GM19099 (cell line): ENCODE results near the gene CNTNAP2.

Experiments
- POLR2A ChIP-seq: IDR thresholded peaks from 3 replicates; pipeline ENCODE4 v1.6.1; 2011; ENCODE audit warnings: low read depth; ENCODE audit not compliant: insufficient read length; ENCODE audit errors: extremely low read depth

The CNTNAP2 gene

DNA sequence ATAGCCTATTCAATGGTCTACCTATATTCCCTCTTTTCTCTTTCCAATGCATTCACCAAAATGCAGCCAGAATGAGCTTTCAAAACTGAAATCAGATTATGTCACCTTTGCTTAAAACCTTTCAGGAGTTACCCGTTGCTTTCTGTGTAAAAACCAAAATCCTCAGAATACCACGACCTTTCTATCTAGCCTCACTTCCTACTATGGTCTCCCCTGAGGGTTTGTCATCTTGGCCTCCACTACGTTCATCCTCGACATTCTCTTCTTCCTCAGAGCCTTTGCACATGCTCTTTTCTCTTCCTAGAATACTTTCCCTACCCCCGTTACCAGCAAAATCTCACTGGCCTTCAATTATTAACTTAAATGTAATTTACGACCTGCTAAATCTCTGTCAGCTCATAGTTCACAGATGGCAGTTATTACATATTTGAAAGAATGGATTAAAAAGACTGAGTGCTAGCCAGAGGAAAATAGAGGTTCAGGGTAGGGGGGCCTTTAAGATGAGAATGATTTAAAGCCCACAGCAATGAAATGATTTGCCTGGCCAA, 2093.1 kb downstream of the CNTNAP2 start:
- TF ChIP-seq POLR2A = no peak

DNA sequence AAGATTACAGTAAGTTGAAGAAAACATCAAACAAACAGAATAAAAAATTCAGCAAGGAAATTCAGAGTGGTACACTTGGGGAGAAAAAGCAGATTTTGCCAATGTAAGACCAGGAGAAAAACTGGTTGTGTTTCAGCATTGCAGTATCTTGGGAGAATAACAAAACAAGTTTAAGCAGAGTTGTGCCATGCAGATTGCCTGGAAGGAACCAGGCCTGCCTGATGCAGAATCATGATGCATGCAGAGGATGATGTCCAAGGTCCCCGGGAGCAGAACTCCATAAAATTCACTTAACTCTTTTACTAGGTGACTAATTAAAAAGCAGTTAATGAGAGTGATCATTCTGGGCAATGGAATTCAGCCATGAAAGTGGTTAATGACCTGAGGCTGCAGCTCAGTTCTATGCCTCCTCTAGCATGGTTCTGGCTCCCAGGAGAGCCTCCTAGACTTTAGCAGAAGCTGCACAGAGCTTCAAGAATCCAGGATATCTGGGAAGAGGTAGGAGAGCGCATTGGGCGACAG, 2094.3 kb downstream of the CNTNAP2 start:
- TF ChIP-seq POLR2A = no peak

DNA sequence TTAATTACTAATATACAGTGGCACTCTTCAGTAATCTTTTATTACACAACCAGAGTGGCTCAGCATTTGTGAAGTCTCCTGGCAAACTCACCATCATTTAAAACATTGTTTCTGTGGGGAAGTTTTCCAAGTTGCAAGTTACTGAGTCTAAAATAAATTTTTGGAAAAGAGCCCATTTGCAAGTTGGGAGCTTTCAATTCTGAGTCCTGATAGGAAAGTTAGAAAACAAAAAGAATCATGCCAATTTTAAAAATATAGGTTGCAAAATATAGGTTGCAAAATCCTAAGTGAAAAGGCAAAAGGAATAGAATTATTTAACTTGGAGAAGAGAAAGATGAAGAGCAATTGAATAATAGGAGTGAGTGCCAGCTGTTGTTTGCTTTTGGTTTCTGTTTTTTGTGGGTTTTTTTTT, 2095.1 kb downstream of the CNTNAP2 start:
- no peak for TF ChIP-seq POLR2A

DNA sequence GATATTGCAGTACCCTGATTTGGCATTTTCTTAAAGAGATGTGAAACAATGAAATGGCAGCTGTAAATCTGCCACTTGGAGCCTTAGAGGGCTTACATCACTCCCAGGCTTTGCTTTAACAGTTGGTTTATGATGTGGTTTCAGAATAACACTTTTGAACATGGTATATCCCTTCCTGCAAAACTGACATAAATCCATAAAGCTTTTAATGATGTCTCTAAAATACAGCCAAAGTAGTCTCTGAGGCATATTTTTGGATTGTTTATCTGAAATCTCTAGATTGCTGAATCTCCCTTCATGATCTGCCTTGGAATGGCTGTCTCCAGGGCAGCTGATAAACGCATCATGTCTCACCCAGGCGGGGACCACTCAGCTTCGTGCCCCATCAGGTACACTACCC, 2096.1 kb downstream of the CNTNAP2 start:
- TF ChIP-seq POLR2A = no peak

DNA sequence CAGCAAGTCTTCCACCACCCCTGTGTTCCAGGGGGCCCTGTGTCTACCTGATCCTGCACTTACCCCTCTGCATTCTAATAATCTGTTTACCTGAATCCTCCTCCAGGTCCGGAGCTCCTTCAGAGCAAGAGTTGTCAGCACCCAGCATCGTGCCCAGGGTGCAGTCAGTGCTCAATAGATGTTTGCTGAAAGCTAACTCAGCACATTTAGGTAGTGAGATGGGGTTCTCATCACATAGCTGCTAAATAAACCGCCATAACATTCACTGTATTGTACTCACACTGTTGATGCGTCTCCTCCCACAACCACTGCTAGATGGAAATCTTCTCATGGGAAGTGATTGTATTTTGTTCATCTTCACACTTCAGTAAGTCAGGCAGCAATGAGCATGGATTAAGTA, 2097.5 kb downstream of the CNTNAP2 start:
- TF ChIP-seq POLR2A = no peak

DNA sequence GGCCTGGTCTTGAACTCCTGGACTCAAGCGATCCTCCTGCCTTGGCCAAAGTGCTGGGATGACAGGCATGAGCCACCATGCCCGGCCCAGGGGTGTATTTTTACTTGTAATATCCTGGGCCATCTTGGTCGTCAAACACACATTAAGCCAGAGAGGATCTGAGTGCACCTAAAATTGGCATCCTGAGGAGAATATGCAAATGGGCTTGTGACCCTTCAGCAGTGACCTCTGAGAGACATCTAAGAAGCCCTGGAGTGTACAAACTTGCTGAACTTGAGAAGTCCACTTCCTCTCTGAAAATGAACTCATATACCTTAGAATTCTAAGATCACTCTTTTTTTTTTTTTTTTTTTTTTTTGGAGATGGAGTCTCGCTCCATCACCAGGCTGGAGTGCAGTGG, 2102.0 kb downstream of the CNTNAP2 start:
- no peak for TF ChIP-seq POLR2A

DNA sequence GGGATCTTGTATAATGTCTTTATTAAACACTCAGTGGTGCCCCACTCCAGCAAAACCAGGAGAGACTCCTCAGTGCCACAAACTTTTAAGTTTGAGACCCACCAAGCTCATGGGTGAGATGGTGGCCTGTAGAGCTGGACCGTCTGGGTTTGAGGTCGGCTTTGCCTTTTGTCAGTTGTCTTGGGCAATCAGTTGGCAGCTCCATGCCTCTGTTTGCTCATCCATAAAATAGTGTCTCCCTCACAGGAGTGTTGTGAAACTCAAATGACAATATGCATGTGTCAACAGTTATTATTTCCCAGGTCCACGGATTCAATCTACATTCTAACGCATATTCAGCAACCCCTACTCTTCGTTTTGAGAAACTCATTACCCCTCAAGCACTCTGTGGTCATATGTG, 2106.1 kb downstream of the CNTNAP2 start:
- no peak for TF ChIP-seq POLR2A

DNA sequence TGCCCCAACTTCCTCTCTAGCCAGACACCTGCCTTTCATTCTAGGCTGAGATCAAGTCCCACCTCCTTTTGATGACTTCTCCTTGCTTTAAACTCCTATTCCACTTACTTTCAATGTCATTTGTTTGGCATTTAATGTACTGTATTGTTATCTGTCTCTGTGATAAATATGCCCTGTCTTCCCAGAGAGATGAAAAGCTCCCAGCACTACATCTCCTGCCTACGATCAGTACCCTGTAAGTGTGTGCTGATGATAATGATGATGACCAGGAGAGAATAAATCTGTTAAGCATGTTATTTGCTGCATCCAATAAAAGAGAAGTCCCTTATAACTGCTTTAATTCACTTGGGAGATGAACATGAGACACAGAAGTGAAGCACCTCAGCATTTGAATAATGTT, 2106.6 kb downstream of the CNTNAP2 start:
- TF ChIP-seq POLR2A = no peak

DNA sequence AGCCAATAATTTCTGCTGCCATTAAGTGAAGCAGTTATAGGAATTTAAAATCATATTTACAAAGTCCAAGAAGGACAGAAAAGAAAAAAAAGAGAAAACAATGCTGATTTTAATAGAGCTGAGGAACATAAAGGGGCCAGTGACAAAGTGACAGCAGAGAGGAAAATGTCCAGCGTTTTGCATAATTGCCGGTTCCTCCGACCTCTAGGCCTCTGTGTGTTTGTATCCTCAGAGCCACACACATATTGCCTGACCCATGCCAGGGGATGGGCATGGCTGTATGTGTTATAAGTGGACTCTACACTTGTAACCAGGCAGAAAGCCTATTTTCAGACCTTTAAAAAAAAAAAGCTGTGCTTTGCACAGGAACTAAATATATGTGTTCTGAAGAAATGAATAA, 2107.1 kb downstream of the CNTNAP2 start:
- no peak for TF ChIP-seq POLR2A

DNA sequence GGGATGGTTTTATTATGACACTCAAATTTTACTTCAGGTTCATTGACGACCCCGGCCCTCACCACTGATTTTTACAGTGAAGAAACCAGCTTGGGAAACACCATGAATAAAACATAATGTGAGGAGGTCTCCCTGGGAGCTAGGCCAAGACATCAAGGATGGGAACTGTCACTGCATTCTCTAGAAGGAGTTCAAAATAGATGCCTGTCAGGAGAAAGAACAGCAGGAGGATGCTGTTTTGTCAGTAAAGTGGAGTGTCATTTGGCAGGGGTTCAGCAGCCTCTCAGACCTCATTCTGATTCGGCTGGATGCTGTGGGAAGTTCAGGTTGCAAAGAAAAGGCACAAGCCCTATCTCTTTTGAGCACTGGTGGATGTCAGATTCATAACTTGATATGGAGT, 2113.7 kb downstream of the CNTNAP2 start:
- no peak for TF ChIP-seq POLR2A

DNA sequence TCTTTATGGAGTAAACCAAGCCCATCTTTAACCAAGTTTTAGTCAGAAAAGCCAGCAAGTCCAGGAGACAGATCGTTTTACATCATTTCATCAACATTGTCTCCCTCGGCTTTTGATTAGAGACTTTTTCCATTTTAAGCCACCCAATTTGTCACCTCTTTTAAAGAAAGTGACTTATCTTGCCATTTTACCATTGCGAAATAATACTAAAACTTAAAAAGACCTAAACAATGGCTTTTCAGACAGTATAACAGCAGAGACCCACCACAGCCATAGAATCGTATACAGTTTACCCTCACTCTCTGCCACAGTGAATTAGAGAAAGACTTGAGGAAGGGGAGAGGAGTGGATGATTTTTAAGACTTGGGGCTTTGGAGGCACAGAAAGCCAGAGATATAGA, 2114.3 kb downstream of the CNTNAP2 start:
- TF ChIP-seq POLR2A = no peak

DNA sequence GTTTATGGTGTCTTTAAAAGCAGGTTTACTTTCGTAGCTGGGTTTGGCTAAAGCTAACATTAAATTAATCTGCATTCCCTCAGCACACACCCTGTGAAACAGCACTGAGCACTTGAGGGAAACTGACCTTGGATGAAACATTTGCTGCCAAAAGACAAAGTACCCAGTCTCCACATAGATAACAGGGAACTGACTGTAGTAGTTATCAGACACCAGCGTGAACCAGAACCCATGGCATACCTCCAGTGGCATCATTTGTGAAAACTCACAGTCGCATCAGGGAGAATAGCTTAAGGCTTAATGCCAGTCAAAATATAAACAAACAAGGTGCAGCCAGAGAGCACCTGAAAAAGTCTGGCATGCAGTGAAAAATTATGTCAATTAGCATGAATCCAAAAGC, 2116.2 kb downstream of the CNTNAP2 start:
- TF ChIP-seq POLR2A = no peak

DNA sequence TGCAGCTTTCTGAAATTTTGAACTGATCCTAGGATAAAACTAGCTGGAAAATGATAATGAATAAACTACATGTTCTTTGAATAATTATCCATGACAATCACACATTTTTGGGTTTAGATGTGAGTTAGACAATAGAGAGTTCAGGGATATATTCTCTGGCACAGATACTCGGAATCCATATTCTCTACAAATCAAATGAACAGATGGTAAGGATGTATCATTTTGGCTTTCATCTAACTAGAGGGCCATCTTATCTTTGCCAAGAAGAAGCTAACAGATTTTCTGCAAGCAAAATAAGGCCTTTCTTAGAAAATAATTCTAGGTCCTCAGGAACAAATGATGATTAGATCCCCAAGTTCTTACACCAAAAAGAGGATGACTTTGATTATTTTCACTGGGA, 2118.1 kb downstream of the CNTNAP2 start:
- no peak for TF ChIP-seq POLR2A

DNA sequence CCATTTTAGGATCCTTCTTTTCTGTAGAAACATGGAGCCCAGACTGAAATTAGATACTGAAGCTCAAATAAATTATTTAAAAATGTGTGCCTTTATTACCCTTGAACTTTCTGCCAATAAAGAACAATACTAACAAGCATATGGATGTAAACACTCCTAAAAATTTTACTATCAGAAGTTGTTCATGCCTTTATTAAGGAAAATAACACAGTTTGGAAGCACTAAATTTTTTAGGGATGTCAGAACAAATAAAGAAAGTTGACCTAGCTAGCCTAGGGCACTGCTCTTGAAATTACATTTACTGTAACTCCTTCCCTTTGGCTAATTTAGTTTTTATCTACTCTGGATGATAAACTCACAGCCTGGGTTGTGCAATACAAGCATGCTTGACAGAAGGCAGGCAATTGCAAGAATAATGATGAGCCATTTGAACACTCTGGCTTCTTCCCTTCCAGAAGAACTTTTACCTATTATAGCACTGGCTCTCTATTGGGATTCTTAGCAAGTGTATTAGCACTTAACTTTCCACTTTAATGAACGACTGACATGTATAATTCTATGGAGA, 2122.2 kb downstream of the CNTNAP2 start:
- no peak for TF ChIP-seq POLR2A

DNA sequence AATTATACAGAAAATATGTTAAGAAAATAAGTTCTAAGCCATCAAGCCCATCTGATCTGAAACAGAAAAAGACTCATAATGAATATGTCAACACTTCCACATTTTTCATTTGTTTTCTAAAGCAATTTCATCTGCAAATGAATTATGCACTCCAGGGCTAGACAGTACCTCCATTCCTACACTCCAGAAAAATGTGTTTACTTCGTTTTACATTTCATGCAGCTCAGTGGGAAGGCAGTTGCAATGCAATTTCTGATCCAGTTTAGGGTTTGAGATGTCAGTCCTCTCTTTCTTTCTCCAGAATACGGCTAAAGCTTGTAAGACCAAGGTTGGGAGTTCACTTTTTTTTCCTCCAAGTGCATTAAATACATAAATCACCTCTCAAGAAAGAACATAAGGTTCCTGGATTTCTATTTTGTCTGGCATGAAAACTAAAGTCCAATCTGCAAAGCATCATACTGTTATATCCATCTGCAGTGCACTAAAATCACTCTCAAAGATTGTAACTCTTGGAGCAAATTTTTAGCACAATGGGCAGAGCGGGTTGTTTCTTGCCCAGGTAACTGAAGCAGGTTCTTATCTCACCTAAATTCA, 2125.2 kb downstream of the CNTNAP2 start:
- TF ChIP-seq POLR2A = no peak

DNA sequence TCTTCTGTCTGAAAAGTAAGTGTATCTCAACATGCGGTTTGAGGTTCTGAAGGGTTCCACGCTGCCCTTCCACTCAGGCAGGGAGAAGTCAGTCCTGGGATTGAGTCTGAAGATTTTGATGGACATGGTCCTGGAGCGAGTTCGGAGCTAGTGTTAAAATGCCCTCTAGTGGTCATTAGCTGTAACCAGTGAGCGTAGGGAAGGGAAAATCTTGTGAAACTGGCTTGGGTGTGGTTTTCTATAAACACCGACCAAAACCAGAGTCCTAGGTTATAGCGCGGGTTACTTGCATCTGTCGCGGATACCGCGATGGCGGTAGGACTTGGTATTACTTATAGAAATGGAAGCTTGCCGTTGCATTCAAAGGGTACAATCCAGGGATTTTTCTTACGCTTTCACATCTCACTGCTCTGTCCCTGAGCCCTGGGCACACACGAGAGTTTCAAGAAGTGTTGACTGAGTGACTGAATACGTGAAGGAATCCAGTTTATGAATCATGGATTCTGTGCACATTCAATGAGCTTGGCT, 2125.8 kb downstream of the CNTNAP2 start:
- TF ChIP-seq POLR2A = no peak

DNA sequence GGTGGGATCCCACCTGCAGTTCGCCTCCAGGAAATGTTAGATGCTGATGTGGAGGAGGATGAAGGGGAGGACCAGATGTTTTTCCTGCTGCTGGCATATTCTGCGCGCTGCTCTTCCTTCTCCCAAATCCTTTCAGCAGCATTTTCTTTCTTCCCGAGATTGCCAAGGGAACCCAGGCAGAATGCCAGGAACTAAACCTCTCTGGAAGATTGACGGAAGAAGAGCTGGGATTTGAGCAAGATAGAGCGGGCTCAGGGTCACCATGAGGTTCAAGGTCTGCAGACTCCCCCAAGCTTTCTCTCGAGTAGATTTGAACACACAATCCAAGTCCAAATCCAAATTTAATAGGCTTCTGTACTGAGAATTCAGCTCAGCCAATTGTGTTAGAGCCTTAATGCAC, 2128.8 kb downstream of the CNTNAP2 start:
- no peak for TF ChIP-seq POLR2A

DNA sequence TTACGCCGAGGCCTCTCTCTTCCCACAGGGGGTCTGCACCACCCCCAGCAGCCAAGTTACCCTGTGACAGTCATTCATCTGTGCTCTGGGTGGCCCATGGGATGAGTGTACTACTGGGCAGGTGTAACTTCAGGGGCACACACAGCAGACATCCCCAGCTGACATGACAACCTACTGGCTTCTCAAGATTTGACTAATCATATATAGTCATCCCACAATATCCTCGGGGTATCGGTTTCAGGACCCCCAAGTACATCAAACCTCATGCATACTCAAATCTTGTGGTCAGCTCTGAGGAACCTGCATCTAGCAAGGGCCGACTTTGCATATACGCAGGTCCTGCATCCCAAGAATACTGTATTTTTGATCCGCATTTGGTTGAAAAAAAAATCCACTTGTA, 2137.0 kb downstream of the CNTNAP2 start:
- TF ChIP-seq POLR2A = no peak
